GM19452 (cell line): Measurements from ENCODE around the gene PARP2.
"Not testable (repeated sequence)": the region's sequence is repeated elsewhere in the genome, so short reads cannot be mapped to it uniquely, and the experiment has no call there.

Experiments used
- ATAC-seq: cut with Tn5 transposase; IDR thresholded peaks from one replicate; pipeline ENCODE4 v1.9.1; 2021; ENCODE audit not compliant: unreplicated experiment

PARP2 gene

GRCh38 chr14:20343092-20343861, at the start of gene PARP2:
Gene PARP2 (plus strand): TSS chr14:20343635. CDS start chr14:20343642, 7 bp downstream.
- peak; percentile 90 for ATAC-seq

- ATAC-seq, result no peak
Measured at GRCh38 chr14:20294636-20295035, 48.8 kb upstream of the PARP2 start.

- ATAC-seq, result peak; percentile 82
Measured at GRCh38 chr14:20295067-20295466, 48.4 kb upstream of the PARP2 start.

- no peak for ATAC-seq
Measured at GRCh38 chr14:20302042-20302755, 41.2 kb upstream of the PARP2 start.

GRCh38 chr14:20305265-20306078, 38.0 kb upstream of the PARP2 start, which contains the start of gene TTC5:
Gene TTC5 (minus strand): TSS chr14:20305951. CDS start chr14:20305937, 14 bp downstream.
- ATAC-seq, result peak; percentile 94

- no peak for ATAC-seq
Measured at GRCh38 chr14:20306079-20306423, 37.4 kb upstream of the PARP2 start.

GRCh38 chr14:20314026-20314425, 29.4 kb upstream of the PARP2 start:
- no peak for ATAC-seq

GRCh38 chr14:20317720-20318119, 25.7 kb upstream of the PARP2 start:
- no peak for ATAC-seq

- no peak for ATAC-seq
Measured at GRCh38 chr14:20327005-20327869, 16.2 kb upstream of the PARP2 start.

GRCh38 chr14:20328705-20329104, 14.7 kb upstream of the PARP2 start:
- ATAC-seq, result no peak

- no peak for ATAC-seq
Measured at GRCh38 chr14:20329355-20329754, 14.1 kb upstream of the PARP2 start.

GRCh38 chr14:20331053-20331613, 12.3 kb upstream of the PARP2 start:
- ATAC-seq, result no peak

GRCh38 chr14:20332431-20332787, 11.0 kb upstream of the PARP2 start:
- ATAC-seq, result no peak

- peak; percentile 96 for ATAC-seq
Measured at GRCh38 chr14:20332788-20333493, 10.5 kb upstream of the PARP2 start, which contains the start of gene CCNB1IP1. Gene CCNB1IP1 (minus strand): TSS chr14:20333279. CDS start chr14:20316523, 16,756 bp downstream.

GRCh38 chr14:20333494-20333841, 10.0 kb upstream of the PARP2 start:
- ATAC-seq, result no peak

- no peak for ATAC-seq
Measured at GRCh38 chr14:20334017-20334416, 9.4 kb upstream of the PARP2 start.

- ATAC-seq, result not testable (repeated sequence)
Measured at GRCh38 chr14:20341032-20341431, 2.4 kb upstream of the PARP2 start.

GRCh38 chr14:20341646-20342045, 1.8 kb upstream of the PARP2 start:
- no peak for ATAC-seq

GRCh38 chr14:20343862-20344220, 406 bp downstream of the PARP2 start:
- ATAC-seq, result no peak

- no peak for ATAC-seq
Measured at GRCh38 chr14:20345366-20345765, 1.9 kb downstream of the PARP2 start.
